Right lobe of liver (tissue), 6 donors: ENCODE results near the gene OPA3. TPM values are rescaled to one million over a fixed set of nuclear protein-coding genes. Genes with fewer than 3 reads are reported as not detected.

Experiments
- ATAC-seq, 4 donors: fragments of 200-7000 bp; cut with Tn5 transposase; one replicate each; pipeline ENCODE4 v1.9.1; 2020; ENCODE audit warnings: mild to moderate bottlenecking in 4 of 4, moderate library complexity in 4 of 4
- DNase-seq, 3 donors: peaks; one replicate each; pipeline ENCODE4 v3.0.0-alpha.2; 2020
- H3K27ac ChIP-seq, 3 donors: fragments of 200-600 bp; one replicate each; pipeline ENCODE4 v1.8.0; 2022
- H3K27me3 ChIP-seq, 2 donors: fragments of 200-600 bp; one replicate each; pipeline ENCODE4 v1.8.0; 2022
- H3K36me3 ChIP-seq, 4 donors: fragments of 200-600 bp; sonication (generic) in 1 of 4; one replicate each; pipeline versions ENCODE4 v1.5.1 to v1.8.0; 2017 to 2022; ENCODE audit warnings: control low read depth in 1 of 4
- H3K4me1 ChIP-seq, 4 donors: fragments of 200-600 bp; sonication (generic) in 1 of 4; one replicate each; pipeline versions ENCODE4 v1.5.1 to v1.8.0; 2017 to 2022; ENCODE audit warnings: control low read depth in 1 of 4
- H3K4me3 ChIP-seq, 3 donors: fragments of 200-600 bp; one replicate each; pipeline ENCODE4 v1.8.0; 2022
- H3K9me3 ChIP-seq, 4 donors: fragments of 200-600 bp; sonication (generic) in 1 of 4; one replicate each; pipeline versions ENCODE4 v1.5.1 to v1.8.0; 2017 to 2022; ENCODE audit warnings: control low read depth in 1 of 4
- POLR2A ChIP-seq: fragments of 450-650 bp; IDR thresholded peaks from one replicate; pipeline ENCODE4 v1.6.1; 2017; ENCODE audit warnings: antibody characterized with exemption, mild to moderate bottlenecking
- WGBS: methylation state at CpG from one replicate; pipeline ENCODE4 v1.1.6; 2018; ENCODE audit warnings: low coverage, low lambda C conversion rate; ENCODE audit not compliant: insufficient coverage; ENCODE audit errors: missing lambda C conversion rate; 5-methylcytosine and 5-hydroxymethylcytosine counted together
- intact Hi-C, 2 donors: fragments of 100-400 bp; cut with DNase I; formaldehyde crosslinking; loops; one replicate each; pipeline versions ENCODE4 v1.11.2 to v1.14.1; 2022
- total RNA-seq, 6 experiments: library from RNA; depleted of rRNA in 2 of 6; stranded (reverse); fragments of >200 nt in 2 of 6; fragmentation: NEBNext Ultra II Directional in 3 of 6; extraction: Animal tissue kit (Norgen Biotek cat#: 25700) in 3 of 6; gene quantifications; one replicate each; pipeline versions ENCODE4 v1.1.0 to v1.2.4, GENCODE V29; 2016 to 2023
- TF ChIP-seq, protein P1 (sequence below), 4 donors: fragments of 200-600 bp in 3 of 4; fragments of 450-650 bp in 1 of 4; IDR thresholded peaks; one replicate each; pipeline versions ENCODE4 v1.5.1 to v1.8.0; 2016 to 2022; ENCODE audit warnings: antibody characterized with exemption in 4 of 4, mild to moderate bottlenecking in 2 of 4
- donor health status: DM: no; HTN: yes; CAD: no.
- donor health status: DM: no; HTN: no; CAD: no.
- donor health status: DM: no; HTN: no; CAD: no.
- donor health status: DM: no; HTN: yes; CAD: no.
- donor health status: DM: no; HTN: yes; CAD: no.

OPA3 gene
- total RNA-seq, 6 experiments from 2014 or later = 6.7 to 18.1 (median 8.1) TPM

DNA sequence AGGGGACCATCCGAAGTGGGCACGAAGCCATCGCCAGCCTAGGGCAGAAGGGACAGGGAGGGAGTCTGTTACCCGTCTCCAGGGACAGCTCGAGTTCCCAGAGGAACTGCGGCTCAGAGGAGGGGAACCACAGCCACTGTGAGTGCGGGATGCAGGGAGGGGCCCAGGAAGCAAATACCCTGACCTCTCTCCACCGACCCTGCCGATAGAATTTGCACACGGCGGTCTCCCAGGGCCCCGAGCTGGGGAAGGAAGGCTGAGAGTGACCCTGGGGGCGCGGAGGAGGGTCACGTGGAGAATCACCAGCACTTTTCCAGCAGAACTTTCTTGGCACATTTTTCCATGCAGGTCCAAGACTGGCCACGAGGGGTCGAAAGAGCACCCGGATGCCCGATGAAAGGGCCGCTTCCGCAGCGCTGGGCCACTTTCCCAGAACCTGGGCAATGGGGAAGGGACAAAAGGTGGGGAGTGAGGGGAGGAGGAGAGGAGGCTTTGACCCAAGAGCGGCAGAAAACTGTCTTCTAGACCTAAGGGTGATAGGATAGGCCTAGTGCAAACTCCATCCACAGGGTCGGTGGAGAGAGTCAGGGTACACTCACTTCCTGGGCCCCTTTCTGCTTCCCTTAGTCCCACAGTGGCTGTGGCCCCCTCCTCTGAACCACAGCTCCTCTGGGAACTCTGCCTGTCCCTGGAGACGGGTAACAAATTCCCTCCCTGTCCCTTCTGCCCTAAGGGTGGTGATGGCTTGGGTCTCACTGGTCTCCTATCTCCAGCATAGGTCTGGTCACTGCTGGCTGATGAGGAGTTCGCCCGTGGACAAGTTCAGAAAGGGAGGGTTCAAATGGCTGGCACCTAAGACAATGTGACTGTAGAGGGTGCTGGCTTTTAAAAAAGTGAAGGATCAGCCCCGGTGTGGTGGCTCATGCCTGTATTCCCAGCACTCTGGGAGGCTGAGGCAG, 22.7 kb upstream of the OPA3 start:
- intact Hi-C loops = loop anchor here in 1 of 2 donors (5.0 kb wide), 1 partner anchor 35 kb away; no protein-coding TSS in a partner anchor

DNA sequence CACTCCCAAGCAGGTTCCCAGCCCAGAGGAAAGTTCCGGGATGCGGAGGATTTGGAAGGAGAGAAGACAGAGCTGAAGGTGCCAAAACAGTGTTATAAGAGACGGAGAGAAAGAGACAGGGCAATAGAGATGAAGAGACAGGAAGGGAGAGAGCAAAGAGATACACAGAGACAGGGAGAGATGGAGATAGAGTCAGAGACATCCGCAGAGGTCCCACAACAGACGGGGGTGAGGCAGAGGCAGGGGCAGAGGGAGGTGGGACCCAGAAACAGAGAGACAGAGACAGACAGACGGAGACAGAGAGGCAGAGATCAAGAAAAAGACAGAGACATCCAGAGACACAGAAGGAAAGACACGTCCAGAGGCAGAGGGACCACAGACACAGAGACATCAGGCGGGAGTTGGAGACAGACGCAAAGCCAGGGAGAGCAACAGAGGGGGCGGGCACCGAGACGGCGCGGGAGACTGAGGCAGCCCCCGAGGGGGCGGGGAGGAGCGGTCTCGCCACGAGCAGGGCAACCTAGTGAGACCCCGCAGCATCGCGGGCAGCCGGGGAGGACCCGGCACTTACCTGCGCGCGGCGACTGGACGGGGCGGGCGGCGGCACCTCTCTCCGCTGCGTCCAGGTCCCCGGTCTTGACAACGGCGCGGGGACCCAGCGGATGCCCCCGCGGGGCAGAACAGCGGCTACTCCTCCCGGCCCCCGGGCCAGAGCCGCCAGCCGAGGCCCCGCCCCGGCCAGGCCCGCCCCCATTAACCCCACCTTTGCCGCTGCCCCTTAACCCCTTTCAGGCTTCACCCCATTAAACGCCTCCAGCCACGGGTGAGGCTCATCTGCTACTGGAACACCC, 17.1 kb upstream of the OPA3 start, which contains the start of gene GPR4:
Gene GPR4, minus strand, starts transcription at position 689 of the 851 bp plus-strand sequence. CDS start 10,346 bp downstream, outside the sequence.
- Histone ChIP-seq H3K27ac (peak within 1 kb of the TSS in 2 of 3 donors; percentile 16 to 70), H3K36me3 (no peaks in the 10 kb centered on the region), H3K27me3 (no peaks in the 10 kb centered on the region), H3K4me3 (peak within 1 kb of the TSS; percentile 27 to 45 (median 33)), H3K4me1 (peaks cover 0 to 2% (median 0%) of the 10 kb centered on the region in 4 donors), H3K9me3 (no peaks in the 10 kb centered on the region)
- ATAC-seq (peak; percentile 61 to 74 (median 64)), DNase-seq (peak in 1 of 3 donors; percentile 40)
- peak; percentile 35 for TF ChIP-seq POLR2A
- TF ChIP-seq, protein P1, sequence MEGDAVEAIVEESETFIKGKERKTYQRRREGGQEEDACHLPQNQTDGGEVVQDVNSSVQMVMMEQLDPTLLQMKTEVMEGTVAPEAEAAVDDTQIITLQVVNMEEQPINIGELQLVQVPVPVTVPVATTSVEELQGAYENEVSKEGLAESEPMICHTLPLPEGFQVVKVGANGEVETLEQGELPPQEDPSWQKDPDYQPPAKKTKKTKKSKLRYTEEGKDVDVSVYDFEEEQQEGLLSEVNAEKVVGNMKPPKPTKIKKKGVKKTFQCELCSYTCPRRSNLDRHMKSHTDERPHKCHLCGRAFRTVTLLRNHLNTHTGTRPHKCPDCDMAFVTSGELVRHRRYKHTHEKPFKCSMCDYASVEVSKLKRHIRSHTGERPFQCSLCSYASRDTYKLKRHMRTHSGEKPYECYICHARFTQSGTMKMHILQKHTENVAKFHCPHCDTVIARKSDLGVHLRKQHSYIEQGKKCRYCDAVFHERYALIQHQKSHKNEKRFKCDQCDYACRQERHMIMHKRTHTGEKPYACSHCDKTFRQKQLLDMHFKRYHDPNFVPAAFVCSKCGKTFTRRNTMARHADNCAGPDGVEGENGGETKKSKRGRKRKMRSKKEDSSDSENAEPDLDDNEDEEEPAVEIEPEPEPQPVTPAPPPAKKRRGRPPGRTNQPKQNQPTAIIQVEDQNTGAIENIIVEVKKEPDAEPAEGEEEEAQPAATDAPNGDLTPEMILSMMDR (IDR thresholded peaks at IDR 0.05) = no peak
- WGBS = 6% methylated on average over 8 of the region's 52 CpGs
- intact Hi-C loops = loop anchor here in 1 of 2 donors (5.0 kb wide), 1 partner anchor 41 kb away; no protein-coding TSS in a partner anchor

More for the DNA sequence above, 22.7 kb upstream of the OPA3 start:
- Histone ChIP-seq H3K36me3 (peaks cover 0 to 8% (median 0%) of the 10 kb centered on the region in 4 donors), H3K27ac (no peak overlapping the region), H3K4me3 (no peak overlapping the region), H3K4me1 (peaks cover 0 to 10% (median 0%) of the 10 kb centered on the region in 4 donors), H3K27me3 (no peaks in the 10 kb centered on the region), H3K9me3 (no peaks in the 10 kb centered on the region)
- ATAC-seq (peak; percentile 89 to 97 (median 92)), DNase-seq (peak; percentile 73 to 77 (median 77))
- TF ChIP-seq, protein P1 (IDR thresholded peaks at IDR 0.05) = peak; percentile 79 to 87 (median 86)
- TF ChIP-seq POLR2A = no peak
- 9% methylated on average over 25 of the region's 28 CpGs for WGBS

DNA sequence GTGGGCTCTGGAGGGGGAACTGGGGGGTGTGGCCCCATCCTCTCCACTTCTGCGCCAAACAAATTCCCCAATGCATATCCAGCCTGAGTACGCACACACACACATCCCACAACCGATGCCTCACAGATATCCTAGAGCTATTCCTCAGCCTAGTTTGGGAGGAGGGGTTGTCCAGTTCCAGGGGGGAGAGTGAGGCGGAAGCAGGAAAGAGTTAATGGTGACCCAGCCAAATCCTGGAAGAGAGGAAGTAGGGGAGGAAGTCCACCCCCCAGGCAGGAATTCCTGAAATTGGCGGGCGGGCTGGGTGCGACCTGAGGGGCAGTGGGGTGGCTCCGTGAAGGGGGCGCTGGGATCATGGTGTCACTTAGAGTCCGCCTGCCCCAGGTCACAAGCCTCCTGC, 16.5 kb upstream of the OPA3 start:
- DNase-seq = no peak
- no peaks in the 10 kb centered on the region for H3K36me3 ChIP-seq
- peak in 3 of 4 donors; percentile 6 to 32 (median 23) for ATAC-seq
- TF ChIP-seq, protein P1 (IDR thresholded peaks at IDR 0.05) = no peak
- TF ChIP-seq POLR2A = no peak
- peak overlapping the region in 2 of 3 donors; percentile 16 to 70 for H3K27ac ChIP-seq
- no peaks in the 10 kb centered on the region for H3K4me1 ChIP-seq
- intact Hi-C loops = loop anchor here in 1 of 2 donors (5.0 kb wide), 1 partner anchor 41 kb away; no protein-coding TSS in a partner anchor
- H3K4me3 ChIP-seq = peak overlapping the region; percentile 27 to 45 (median 33)
- H3K9me3 ChIP-seq = no peaks in the 10 kb centered on the region
- H3K27me3 ChIP-seq = no peaks in the 10 kb centered on the region
- WGBS = 18% methylated on average over 6 of the region's 10 CpGs

DNA sequence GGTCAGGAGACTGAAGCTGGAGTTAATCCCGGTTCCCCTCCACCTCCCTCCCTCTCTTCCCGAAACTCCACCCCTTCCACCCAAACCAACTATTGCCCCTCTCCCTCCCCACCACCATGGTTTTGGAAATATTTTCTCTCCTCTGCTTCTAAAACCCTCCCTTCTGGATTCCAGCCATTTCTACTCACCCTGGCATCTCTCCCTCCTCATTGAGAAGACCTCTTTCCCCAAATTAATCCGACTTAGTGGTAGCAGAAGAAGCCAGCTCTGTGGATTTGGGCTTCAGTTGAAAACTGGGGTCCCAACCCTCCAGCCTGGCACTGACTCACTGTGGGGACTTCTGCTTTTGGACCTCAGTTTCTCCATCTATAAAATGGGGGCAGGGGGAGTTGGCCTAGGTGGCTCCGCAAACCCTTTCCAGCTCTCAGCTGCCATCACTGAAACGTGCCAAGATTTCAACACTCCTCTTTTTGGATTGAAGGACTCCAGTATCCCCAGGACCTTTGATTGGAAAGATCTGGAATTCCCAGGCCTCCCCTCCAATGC, 15.8 kb upstream of the OPA3 start:
- intact Hi-C loops = loop anchor here in 1 of 2 donors (5.0 kb wide), 1 partner anchor 42 kb away; no protein-coding TSS in a partner anchor

More for the DNA sequence above, 15.8 kb upstream of the OPA3 start:
- peak overlapping the region in 1 of 3 donors; percentile 7 for H3K4me3 ChIP-seq
- 46% methylated on average over 4 of the region's 5 CpGs for WGBS
- H3K36me3 ChIP-seq = no peaks in the 10 kb centered on the region
- no peaks in the 10 kb centered on the region for H3K27me3 ChIP-seq
- H3K9me3 ChIP-seq = no peaks in the 10 kb centered on the region
- peak overlapping the region in 1 of 3 donors; percentile 70 for H3K27ac ChIP-seq
- H3K4me1 ChIP-seq = no peaks in the 10 kb centered on the region
- DNase-seq (no peak), ATAC-seq (no peak)
- TF ChIP-seq POLR2A = no peak
- TF ChIP-seq, protein P1 (IDR thresholded peaks at IDR 0.05) = no peak
